ENCODE data around the gene CORO1C. TPM values are rescaled to one million over a fixed set of nuclear protein-coding genes. Genes with fewer than 3 reads are reported as not detected.

The CORO1C gene
- total RNA-seq, 1 experiment from 2014 or later, result 139 TPM

DNA sequence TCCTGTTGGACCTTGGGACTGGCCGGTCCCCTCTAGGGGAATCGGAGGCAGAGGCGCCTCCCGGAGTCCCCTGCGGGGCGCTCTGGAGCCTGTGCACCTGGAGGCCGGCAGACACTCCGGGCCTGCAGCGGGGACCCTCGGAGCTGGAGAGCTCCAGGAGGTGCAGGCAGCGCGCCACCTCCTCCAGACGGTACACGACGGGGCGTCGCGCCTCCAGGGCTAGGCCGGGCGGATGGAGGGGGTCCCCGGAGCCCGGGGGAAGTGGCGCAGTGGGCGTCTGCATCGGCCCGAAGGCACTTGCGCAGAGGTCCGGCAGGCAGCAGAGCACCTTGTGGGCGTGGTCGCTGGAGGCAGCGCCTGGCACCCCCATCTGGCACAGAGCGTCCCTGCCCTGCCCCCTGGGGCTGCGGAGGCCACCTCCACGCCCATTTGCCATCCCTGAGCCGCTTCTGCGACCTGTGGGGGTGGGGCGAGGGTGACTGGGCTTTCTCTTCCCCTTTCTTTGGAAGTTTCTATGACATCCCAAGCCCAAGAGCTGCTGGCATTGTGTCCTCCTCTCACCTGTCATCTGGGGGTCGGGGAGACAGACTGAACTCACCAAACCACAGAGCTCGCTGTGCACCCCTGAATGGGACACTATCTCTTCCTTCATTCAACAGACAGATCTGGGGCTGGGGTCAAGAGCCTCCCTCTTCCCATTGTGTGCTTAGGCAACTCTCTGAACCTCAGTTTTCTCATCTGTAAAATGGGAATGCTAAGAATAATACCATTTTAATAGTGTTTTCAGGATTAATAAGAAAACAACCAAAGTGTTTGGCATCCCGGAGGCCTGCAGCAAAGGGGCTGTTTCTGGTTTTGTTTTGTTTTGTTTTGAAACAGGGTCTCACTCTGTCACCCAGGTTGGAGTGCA, 37.5 kb upstream of the CORO1C start:
- Histone ChIP-seq H3K4me2 (no peak overlapping the region), H3K36me3 (ENCODE audit: low read depth) (no peaks in the 10 kb centered on the region), H3K27ac (no peak overlapping the region), H3K27me3 (ENCODE audit: insufficient read depth, low read depth) (no peaks in the 10 kb centered on the region), H3F3A (ENCODE audit: insufficient read depth, low read depth) (0 out of 2 replicates have a peak, but pooled peaks cover 6% of the 10 kb centered on the region), H3K4me1 (replicated peaks; ENCODE audit: insufficient read depth) (no peaks in the 10 kb centered on the region), H3K9me3 (ENCODE audit: insufficient read depth, low read depth) (no peaks in the 10 kb centered on the region), H3K9me2 (ENCODE audit: insufficient read depth) (no peaks in the 10 kb centered on the region), H2AFZ (no peak overlapping the region), H3K79me2 (ENCODE audit: low read depth) (no peaks in the 10 kb centered on the region), H3K4me3 (no peak overlapping the region), H4K20me1 (ENCODE audit: insufficient read depth) (no peaks in the 10 kb centered on the region)
- intact Hi-C loops (cut with micrococcal nuclease; ENCODE audit: unreplicated experiment), result no loop called here
- no peak for TF ChIP-seq EZH2 (IDR thresholded peaks at IDR 0.05; ENCODE audit: low read depth)
- TF ChIP-seq, protein P1, sequence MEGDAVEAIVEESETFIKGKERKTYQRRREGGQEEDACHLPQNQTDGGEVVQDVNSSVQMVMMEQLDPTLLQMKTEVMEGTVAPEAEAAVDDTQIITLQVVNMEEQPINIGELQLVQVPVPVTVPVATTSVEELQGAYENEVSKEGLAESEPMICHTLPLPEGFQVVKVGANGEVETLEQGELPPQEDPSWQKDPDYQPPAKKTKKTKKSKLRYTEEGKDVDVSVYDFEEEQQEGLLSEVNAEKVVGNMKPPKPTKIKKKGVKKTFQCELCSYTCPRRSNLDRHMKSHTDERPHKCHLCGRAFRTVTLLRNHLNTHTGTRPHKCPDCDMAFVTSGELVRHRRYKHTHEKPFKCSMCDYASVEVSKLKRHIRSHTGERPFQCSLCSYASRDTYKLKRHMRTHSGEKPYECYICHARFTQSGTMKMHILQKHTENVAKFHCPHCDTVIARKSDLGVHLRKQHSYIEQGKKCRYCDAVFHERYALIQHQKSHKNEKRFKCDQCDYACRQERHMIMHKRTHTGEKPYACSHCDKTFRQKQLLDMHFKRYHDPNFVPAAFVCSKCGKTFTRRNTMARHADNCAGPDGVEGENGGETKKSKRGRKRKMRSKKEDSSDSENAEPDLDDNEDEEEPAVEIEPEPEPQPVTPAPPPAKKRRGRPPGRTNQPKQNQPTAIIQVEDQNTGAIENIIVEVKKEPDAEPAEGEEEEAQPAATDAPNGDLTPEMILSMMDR (conservative IDR thresholded peaks at IDR 0.05), result no peak
- ChIA-PET CTCF (no interaction called here), POLR2A (ENCODE audit: unreplicated experiment) (no interaction called here)
- no TSS peak for BruUV-seq (replicated peaks)
- peak in 1 of 2 experiments; percentile 76 for DNase-seq

DNA sequence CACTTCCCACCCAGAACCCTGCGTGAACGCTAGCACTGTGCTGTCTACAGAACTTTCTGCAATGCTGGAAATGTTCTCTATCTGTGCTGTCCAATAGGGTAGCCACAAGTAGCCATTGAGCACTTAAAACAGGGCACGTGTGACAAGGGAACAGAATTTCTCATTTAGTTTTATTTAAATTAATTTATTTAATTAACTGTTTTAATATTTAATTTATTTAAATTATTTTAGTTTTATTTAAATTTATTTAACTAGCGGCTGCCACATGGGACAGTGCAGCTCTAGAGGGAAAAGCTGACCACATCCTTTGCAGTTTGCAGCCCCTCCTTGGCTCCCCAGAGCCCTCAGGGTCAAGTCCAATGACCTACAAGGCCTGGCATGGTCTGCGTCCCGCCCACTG, 35.0 kb upstream of the CORO1C start:
- no peaks in the 10 kb centered on the region for H3K9me2 ChIP-seq (ENCODE audit: insufficient read depth)
- ChIA-PET CTCF (no interaction called here), POLR2A (ENCODE audit: unreplicated experiment) (interaction anchor here (0.7 kb wide), 1 partner anchor 33 kb away, joined by 5 read pairs; no protein-coding TSS in a partner anchor)
- H3F3A ChIP-seq (ENCODE audit: insufficient read depth, low read depth), result no peaks in the 10 kb centered on the region
- H3K27me3 ChIP-seq (ENCODE audit: insufficient read depth, low read depth), result no peaks in the 10 kb centered on the region
- no peak overlapping the region for H2AFZ ChIP-seq
- no peak overlapping the region for H3K4me2 ChIP-seq
- TF ChIP-seq, protein P1 (conservative IDR thresholded peaks at IDR 0.05), result no peak
- no peak for TF ChIP-seq EZH2 (IDR thresholded peaks at IDR 0.05; ENCODE audit: low read depth)
- no peaks in the 10 kb centered on the region for H4K20me1 ChIP-seq (ENCODE audit: insufficient read depth)
- intact Hi-C loops (cut with micrococcal nuclease; ENCODE audit: unreplicated experiment), result no loop called here
- DNase-seq, result no peak
- H3K4me3 ChIP-seq, result no peak overlapping the region
- no peak overlapping the region for H3K27ac ChIP-seq
- BruUV-seq (replicated peaks), result no TSS peak
- no peaks in the 10 kb centered on the region for H3K9me3 ChIP-seq (ENCODE audit: insufficient read depth, low read depth)
- H3K36me3 ChIP-seq (ENCODE audit: low read depth), result no peaks in the 10 kb centered on the region
- H3K4me1 ChIP-seq (replicated peaks; ENCODE audit: insufficient read depth), result no peaks in the 10 kb centered on the region
- H3K79me2 ChIP-seq (ENCODE audit: low read depth), result no peaks in the 10 kb centered on the region

DNA sequence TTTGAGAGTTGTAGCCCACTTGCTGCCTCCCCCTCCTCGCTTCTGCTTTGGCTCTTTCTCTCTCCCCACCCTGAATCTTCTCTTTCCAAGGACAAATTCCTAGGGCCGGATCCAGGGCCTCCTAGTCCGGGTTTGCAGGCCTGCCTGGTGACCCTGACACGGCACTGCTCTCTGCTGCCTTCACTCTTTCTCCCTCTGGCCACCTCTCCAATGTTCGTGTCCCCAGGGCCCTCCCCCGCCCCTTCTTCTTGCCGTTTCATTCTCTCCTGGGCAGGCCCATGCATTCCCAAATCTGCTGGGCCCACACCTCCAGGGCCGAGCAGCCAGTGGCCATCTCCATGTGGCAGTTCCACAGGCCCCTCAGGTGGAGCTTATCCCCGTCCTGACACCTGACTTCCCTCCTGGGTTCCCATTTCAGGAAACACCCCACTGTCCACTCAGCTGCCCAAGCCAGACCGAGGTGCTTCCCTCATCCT, 34.0 kb upstream of the CORO1C start:
- POLR2A ChIA-PET (ENCODE audit: unreplicated experiment), result no interaction called here
- Histone ChIP-seq H3K4me3 (no peak overlapping the region), H4K20me1 (ENCODE audit: insufficient read depth) (no peaks in the 10 kb centered on the region), H3F3A (ENCODE audit: insufficient read depth, low read depth) (no peaks in the 10 kb centered on the region), H3K9me3 (ENCODE audit: insufficient read depth, low read depth) (no peaks in the 10 kb centered on the region), H3K79me2 (ENCODE audit: low read depth) (no peaks in the 10 kb centered on the region), H2AFZ (no peak overlapping the region), H3K36me3 (ENCODE audit: low read depth) (no peaks in the 10 kb centered on the region), H3K4me1 (replicated peaks; ENCODE audit: insufficient read depth) (no peaks in the 10 kb centered on the region), H3K27ac (no peak overlapping the region), H3K9me2 (ENCODE audit: insufficient read depth) (no peaks in the 10 kb centered on the region), H3K4me2 (no peak overlapping the region), H3K27me3 (ENCODE audit: insufficient read depth, low read depth) (no peaks in the 10 kb centered on the region)
- no peak for DNase-seq
- TF ChIP-seq EZH2 (IDR thresholded peaks at IDR 0.05; ENCODE audit: low read depth), result no peak
- TF ChIP-seq, protein P1 (conservative IDR thresholded peaks at IDR 0.05), result no peak
- CTCF ChIA-PET, result no interaction called here
- no TSS peak for BruUV-seq (replicated peaks)
- intact Hi-C loops (cut with micrococcal nuclease; ENCODE audit: unreplicated experiment), result no loop called here

All from PC-9 (cell line).